COLO829 (cell line): ENCODE data around the gene CHST15.

Source experiments
- DNase-seq: peaks from one replicate; pipeline ENCODE4 v3.0.0; 2012; ENCODE audit warnings: low spot score

The CHST15 gene, protein sequence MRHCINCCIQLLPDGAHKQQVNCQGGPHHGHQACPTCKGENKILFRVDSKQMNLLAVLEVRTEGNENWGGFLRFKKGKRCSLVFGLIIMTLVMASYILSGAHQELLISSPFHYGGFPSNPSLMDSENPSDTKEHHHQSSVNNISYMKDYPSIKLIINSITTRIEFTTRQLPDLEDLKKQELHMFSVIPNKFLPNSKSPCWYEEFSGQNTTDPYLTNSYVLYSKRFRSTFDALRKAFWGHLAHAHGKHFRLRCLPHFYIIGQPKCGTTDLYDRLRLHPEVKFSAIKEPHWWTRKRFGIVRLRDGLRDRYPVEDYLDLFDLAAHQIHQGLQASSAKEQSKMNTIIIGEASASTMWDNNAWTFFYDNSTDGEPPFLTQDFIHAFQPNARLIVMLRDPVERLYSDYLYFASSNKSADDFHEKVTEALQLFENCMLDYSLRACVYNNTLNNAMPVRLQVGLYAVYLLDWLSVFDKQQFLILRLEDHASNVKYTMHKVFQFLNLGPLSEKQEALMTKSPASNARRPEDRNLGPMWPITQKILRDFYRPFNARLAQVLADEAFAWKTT

DNA sequence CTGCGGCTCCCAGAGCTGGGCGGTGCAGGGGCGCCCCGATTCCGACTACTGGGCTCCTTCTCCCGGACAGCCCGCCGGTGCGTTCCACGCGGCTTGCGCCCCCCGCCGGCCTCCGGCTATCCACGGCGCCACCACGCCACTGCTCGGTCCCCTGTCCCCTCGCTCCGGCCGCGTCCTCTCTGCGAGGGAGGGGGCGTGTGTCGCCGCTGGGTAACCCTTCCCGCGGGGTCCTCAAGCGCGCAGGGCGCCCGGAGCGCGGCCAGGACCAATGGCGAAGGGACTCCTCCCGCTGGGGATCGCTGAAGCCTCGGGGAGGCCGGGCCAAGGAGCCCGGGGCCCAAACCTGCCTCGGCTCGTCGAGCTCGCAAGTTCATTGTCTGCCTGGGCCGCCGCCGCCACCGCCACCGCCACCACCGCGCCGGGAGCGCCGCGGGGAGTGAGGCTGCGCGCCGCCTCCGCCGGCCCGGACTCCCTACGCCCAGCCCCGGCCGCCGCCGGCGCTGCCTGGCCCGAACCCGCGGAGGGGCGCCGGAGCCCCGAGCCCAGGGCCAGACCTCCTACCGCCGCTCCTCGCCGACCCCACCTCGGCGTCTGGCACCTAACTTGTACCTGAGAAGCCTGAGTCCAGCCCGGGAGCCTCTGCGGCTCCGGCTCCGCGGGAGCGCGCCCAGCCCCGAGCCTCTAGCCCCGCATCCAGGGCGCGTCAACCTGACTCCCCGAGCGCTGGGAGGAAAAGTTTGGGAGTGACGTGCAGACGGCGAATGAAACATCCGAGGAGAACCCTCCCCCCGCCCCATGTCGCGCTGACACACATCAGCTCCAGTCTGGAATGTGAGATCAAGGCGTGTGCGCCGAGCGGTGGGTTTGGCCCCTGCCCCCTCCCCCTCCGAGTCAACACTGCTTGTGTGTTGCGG is at the start of gene CHST15:
Gene CHST15 (minus strand): TSS at position 739 of the 914 bp plus-strand sequence. CDS start 47,386 bp downstream, outside the sequence.
- DNase-seq: no peak

DNA sequence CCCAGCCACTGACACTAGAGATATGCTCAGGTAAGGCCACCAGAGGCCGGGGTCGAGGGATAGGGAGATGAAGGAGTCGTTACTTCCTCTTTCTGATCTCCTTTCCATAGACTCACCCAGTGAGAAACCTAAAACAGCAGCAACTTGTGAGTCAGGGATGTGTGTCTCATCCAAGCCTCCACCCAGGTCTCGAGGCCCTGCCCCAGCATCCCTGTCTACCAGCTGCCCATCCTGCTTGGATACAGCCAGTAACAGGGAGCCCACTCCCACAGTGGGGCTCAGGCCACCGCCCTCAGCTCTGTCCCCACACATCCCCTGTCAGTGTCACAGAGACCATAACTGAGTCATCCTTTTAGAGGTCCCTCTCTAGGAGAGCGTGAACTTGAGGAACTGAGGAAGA is 49.6 kb upstream of the CHST15 start:
- DNase-seq: no peak

DNA sequence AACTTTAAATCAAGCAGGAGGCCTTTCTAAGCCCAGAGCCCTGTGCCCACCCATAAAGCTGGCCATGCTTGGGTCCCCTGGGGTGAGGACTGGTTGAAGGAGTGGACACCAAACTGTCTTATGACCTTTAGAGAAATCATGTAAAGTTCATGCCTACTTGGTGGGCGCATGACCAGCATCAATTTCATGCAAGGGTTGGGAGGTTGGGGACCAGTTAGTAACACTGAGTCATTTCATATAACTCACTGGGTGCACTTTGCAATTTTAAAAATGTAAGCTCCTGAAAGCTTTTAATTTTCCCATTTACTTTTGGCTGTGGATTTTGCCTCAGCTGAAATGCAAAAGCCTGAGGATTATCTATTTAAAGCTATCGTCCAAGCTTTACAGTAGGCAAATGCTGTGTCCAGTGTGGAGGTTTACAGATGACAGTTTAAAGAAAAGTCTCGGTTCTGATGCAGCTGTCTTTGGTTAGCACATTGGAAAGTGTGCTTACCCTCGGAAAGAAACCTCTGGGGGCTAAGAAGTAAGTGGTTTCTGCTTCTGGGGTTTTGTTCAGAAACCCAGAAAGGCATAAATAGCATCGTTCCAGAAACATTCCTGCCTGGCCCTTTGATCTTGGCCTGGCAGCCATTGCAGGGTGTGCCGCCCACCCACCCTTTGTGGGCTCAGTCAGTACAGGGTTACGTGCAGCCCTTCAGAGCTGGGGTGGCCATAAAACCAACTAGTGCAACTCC is 48.8 kb upstream of the CHST15 start:
- DNase-seq: no peak

DNA sequence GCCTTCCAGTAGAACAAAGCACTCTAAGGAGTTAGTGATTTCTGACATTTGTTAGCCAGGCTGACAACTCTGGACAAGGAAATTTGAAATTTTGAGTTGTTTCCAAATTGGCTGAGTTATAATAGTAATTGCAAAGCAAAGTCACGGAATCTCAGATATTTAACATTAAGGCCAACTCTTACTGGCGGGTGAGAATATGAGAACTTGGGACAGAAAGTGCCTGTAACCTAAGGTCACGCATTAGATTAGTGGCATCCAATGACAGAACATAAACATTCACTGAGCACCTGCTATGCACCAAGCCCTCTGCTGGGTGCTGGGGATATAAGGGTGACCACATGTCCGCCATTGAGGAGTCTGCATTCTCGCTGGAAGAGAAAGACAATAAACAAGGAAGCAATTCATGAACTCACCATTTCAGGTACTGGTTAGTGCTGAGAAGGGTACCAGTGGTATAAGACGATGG is 45.5 kb upstream of the CHST15 start:
- no peak for DNase-seq

DNA sequence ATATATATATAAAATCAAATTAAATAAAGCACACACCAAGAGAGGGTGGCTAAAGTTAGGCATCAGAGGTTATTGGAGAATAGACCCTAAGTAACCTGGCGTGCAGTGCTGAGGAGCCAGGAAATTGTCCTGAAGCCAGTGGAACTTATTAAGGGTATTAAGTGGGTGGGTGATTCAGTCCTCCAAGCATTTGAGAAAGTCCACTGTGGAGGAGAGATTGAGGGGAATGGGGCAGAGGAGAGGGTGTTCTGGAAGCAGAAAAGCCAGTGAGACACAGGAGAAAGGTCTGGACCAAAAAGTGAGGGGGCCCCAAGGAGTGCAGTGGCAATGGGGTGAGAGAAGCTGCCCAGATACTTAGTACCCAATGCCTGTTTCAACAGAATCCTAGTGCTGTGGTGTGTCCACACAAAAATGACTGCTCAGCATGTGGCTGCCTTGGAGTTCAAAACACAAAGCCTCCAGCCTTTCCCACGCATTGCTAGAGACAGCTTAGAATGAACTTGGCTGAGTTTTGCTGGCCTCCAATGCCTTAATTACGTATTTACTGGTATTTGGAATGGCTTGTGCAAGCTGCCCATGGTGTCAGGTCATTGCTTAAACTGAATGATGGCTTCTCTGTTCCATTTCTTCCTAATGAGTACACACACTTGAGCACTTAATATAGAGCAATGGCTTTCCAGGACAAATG is 44.9 kb upstream of the CHST15 start:
- no peak for DNase-seq

DNA sequence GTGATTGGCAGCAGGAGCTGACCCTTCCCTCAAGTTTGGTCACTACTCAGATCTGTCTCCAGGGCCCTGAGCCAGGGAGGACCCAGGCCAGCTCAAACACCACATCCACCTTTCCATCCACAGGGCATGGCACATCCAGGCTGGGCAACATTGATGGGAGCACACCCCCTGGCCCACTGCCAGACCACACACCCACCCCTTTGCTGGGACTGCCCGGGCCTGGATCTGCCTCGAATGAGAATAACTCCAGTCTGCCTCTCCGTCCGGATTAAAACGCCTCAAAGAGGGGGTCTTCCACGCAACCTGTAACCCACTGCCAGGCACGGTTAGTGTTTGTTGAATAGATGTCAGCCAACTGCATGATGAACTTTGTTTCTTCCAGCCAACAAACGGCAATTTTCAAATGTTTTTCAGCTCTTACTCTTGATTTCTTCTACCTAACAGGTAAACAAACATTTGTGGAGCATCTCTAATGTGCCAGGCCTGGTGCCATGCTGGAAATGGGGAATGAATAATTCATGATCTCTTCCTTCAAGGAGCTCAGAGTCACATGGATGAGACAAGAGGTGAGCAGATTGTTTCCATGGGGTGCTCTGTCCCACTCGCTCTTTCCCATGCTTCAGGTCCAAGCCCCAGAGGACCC is 41.0 kb upstream of the CHST15 start:
- no peak for DNase-seq

DNA sequence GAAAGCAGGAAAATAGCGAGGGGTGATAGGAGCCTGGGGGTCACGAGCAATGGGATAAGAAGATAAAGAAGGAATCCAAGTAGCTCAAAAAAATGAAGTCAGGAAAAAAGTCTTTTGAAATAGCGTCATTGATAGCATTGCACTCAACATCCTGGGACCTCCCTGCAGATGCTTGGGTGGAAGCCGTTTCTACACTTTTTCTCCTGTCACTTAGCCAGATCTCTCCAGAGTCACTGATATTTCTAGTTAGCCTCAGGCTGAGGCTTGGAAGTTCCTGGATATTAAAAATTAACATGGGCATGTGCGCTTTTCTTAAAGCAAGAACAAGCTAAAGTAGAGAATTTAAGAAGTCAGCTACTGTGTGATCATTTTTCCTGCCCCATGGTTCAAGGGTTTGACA is 39.5 kb upstream of the CHST15 start:
- no peak for DNase-seq

DNA sequence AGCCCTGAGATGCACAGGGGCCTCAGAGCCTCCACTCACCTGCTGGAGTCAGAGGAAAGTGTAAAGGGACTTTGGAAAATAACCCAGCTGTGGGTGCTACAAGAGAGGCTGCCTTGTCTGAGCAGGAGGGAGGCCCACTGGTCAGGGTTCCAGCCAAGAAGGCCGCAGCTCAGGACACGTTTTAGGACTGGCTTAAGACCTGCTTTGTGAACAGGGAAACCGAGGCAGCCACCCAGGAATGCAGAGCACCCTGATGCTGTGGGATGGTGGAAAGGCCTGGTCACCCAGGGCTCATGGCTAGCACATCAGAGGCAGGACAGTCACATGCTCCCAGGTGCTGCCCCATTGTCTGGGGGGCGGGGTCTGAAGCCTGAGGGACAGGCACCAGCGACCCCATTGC is 38.9 kb upstream of the CHST15 start:
- DNase-seq: no peak

DNA sequence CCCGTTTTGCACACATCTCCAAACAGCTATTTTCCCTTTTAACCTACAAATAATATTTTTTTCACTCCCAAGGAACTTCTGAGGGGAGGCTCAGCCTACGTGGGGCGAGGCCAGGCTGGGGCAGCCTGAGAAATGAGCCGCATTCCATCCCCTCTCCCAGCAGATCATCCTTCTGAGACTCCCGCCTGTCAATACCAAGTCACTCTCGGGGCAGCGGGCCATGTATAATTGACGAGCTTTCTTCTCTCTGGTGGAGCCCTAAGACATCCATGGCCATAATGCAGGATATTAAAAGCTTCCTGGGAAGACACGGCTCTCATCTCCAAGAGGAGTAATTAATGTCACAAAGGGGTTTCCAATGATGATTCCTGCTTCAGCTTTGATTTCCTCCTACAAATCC is 37.8 kb upstream of the CHST15 start:
- DNase-seq: no peak

DNA sequence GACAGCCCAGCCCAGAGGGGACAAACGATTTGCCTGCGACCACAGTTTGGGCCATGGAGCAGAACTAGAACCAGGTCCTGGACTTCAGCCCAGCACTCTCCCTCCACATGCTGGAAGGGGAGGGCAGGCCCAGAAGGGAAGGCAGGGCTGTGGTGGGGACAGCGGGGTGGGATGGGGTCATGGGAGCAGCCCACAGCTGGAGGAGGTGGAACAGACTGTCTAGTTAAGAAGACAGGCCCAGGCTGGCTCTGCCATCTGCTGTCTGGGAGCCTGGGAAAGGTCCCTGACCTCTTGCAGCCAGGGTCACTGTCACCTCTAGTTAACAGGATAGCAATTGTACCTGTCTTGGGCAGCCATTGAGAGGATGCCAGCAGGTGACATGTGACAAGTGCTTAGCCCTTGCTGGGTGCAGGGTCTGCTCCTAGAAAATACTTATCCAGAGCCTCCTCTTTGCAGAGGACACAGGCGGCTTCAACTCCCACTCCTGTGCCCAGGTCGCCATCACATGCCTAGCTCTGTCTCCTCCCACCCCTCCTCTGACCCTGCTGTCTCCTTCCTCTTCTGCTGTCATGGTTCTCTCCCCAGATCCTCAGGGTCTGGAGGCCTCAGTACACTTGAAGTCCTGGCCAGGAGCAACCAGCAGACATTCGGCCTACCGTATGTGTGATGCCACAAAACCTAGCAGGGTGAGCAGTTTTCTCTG is 37.0 kb upstream of the CHST15 start:
- DNase-seq: no peak

DNA sequence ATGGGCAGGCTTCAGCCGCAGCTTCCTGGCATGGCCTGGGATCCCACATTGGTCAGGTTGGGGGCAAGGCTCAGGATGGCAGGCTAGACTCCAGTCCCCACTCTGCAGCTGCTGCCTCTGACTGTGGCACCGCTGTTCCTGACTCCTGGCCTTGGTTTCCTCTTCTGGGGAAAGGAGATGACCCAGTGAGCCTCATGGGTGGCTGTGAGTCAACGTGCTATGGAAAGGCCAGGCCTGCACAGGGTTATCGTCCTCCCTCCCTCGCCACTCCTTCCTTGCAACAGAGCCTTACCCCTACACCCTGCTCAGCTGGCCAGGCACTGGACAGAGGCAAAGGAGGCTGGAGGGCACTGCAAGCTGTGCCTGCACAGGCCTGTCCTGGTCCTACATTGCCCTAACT is 36.1 kb upstream of the CHST15 start:
- no peak for DNase-seq

DNA sequence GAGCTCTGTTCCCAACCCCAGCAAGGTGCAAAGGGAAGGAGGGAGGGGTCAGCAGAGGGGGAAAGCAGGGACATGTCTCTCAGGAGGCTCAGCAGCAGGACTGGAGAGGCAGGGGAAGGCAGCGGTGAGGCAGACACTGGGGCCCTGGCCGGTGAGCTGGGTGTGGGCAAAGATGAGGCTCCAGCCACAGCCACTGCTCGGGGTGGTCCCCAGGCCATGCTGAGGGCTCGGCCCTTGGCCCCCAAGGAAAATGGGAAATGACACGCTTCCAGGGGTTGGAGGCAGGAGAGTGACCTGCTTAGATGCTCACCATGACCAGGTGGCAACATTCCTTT is 35.4 kb upstream of the CHST15 start:
- DNase-seq: no peak

DNA sequence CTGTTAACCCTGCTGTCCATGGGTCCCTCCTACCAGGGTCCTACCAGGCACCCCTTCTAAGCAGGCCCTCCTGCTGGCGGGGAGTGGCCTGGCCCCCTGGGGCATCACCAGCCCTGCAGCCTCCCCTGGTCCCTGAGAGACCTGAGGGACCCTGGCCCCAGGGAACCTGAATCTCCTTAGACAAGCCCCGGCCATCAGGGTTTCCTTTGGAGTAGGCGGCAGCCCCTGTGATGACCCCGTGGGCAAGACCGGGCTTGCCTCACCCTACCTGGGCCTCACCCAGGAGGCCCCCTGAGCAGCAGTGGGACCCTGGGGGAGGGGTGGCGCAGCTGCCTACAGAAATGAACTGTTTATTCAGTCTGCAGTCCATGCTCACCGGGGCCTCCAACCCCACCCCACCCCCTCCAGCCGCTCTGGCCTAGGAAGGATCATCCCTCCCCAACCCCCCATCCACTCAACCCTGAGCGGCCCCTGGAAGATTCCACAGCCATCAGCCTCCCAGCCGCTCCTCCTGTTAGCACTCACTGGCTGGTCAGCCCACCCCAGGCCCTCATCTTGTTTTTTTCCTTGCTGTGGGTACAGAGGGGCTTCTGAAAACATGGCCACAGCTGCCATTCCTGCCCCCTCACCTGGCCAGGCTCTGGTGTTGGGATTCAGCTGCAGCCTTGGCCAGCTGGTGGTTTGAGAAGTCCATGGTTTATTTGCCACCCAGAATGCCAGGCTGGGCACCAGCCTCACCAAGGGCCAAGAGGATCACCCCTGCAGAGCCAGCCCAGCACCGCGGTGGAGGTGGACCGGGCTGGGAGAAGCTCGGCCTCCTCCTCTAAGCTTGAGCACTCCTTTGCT is 34.8 kb upstream of the CHST15 start:
- no peak for DNase-seq

DNA sequence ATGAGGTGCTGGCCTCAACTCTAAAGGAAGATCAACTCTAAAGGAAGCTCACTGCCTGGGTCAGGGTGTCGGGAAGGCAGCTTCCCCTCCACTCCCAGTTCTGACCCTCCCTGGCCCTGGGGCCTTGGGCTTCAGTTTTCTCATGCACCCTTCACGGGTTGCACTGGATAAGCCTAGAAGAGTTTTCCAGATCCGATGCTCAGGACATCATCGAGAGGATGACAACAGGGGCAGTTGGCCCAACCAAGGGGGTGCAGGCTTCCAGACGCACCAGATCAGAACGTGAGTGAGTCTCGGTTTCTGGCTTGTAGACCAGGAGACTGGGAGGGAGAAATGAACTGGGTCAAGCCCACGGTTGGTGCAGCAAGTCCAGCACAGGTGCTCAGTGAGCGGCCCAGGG is 34.2 kb upstream of the CHST15 start:
- no peak for DNase-seq

DNA sequence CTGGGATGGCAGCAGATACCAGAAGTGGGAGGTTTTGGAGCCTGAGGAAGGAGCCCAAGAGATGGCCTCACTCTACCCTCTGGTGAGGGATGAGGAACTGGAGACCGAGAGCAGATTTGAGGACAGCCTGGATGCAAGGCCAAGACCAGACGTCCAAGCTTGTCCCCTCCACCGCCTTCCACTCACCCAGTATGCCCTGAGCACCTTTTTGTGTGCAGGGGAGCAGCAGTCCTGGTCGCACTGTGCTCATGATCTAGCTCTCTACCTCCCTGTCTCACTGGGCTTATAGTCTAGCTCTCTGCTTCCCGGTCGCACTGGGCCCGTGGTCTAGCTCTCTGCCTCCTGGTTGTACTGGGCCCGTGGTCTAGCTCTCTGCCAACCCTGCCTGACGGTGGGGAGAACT is 33.6 kb upstream of the CHST15 start:
- no peak for DNase-seq

DNA sequence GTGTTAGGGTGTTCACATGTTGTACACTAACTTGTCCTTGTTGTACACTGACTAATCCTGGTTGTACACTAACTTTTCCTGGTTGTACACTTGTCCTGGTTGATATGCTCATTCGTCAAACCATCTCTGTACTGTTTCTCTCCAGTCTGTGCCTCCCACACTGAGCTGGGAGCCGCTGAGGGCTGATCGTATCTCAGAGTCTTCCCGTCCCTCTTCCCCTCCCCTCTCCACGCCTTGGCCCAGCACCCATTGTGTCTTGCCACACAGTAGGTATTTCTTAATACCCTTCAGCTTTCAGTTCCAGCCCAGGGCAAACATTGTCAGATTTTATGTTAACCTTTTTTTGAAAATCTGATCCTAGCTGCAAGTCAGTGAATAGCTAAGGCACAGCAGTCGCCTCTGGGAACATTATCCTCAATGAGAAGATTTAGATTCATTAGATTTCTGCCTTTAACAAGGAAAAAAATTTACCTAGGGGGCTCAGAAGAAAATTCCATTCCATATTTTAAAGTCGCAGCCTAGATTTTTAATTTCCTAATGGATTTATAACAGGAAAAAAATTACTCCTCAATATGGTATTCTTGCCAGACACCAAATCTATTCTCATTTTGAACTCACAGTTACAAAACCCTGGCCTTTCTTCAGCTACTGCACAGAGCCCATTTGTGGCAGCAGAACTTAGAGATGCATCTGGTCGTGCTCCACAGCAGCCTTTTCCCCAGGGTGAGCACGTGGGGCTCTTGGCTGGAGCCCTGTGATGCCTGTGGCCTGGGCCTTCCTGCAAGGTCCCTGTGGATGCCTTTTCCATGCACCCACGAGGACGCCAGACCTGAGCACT is 33.0 kb upstream of the CHST15 start:
- no peak for DNase-seq

DNA sequence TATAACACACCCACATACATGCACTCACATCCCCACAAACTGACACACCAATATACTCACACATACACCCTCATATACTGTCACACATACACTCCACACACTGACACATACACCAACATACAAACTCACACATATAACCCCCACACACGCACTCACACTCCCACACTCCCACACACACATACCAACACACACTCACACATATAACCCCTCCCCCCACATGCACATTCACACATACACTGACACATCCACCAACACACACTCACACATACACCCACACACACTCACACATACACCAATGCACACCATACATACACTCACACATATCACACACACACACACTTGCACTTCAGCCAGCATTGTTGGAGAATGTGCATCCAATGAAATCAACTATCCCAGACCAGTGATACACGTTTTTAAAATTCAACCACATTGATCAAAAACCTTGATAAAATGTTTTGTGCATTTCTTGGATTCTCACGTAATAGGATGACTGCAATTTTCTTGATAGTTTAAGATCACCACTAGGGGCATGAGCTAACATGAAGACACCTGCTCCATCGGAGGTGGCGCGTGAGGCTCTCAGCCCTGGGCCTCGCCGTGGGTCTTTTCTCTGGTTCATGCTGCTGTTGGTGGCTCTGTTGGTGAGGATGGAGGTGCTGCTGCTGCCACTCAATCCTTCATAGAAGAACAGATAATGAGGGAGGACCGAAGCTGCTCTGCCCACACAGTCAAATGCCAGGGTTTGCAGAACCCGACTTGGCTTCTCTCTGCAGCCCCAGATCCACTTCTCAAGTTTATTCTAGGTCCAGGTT is 32.1 kb upstream of the CHST15 start:
- no peak for DNase-seq

DNA sequence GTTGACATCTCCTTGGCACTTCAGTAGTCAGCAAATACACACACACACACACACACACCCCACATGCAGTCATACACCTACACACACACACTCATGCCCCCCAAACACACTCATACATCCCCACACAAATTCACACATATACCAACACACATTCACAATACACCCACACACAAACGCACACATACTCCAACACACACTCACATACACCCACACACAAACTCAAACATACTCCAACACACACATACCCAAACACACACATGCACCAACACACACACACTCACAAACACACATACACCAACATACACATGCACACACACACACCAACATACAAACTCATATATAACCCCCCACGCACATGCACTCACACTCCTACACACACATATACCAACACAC is 31.4 kb upstream of the CHST15 start:
- no peak for DNase-seq
